Measurements from ENCODE around the gene TPRN. TPM values are rescaled to one million over a fixed set of nuclear protein-coding genes. Genes with fewer than 3 reads are reported as not detected.

The TPRN gene
- total RNA-seq, 4 donors from 2014 or later, result 0.29 to 17.1 (median 5.5) TPM

DNA sequence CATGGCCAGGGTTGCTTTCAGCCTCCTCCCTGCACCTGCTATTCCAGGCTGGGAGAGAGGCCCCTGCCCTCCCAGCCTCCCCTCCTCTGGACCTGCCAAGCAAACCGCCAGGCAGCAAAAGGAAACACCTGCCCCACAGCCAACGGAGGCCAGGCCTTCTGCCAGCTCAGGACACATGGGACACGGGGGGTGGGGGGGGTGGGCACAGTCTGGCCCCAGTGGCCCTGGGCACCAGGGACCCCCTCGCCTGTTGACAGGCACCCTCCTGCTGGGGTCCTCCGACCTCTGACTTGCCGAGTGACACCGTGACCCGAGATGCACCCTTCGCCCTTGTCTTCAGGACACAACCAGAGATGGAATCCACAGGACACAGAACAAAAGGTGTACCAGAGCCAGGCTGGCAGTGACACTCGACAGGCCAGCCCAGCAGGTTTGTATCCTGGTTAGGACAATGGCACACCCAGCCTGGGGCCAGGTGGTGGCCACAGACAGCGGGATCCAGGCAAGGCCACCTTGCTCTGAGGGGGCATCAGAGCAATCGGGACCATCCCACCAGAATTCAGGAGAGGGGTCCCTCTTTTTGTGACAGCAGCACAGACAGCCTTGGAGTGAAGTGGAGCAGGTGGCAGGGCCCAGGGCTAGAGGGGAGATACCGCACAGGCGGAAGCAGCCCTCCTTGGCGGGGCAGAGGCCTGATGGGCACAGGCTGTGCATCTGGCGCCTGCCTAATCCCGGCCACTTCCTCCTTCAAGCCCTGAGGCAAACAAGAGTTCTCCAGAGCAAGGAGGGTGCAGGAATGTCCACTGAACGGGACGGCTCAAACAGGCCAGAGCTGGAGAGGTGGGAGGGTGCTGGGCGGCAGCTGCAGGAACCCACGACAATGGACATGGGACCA lies 27.4 kb downstream of the TPRN start:
- no peaks in the 10 kb centered on the region for H3K9me3 ChIP-seq
- H3K4me1 ChIP-seq, result peaks cover 1 to 15% of the 10 kb centered on the region in 2 donors
- no peak overlapping the region for H3K4me3 ChIP-seq
- intact Hi-C loops (cut with DNase I; ENCODE audit: low total_unique reads), result no loop called here
- DNase-seq, result no peak
- TF ChIP-seq, protein P1, sequence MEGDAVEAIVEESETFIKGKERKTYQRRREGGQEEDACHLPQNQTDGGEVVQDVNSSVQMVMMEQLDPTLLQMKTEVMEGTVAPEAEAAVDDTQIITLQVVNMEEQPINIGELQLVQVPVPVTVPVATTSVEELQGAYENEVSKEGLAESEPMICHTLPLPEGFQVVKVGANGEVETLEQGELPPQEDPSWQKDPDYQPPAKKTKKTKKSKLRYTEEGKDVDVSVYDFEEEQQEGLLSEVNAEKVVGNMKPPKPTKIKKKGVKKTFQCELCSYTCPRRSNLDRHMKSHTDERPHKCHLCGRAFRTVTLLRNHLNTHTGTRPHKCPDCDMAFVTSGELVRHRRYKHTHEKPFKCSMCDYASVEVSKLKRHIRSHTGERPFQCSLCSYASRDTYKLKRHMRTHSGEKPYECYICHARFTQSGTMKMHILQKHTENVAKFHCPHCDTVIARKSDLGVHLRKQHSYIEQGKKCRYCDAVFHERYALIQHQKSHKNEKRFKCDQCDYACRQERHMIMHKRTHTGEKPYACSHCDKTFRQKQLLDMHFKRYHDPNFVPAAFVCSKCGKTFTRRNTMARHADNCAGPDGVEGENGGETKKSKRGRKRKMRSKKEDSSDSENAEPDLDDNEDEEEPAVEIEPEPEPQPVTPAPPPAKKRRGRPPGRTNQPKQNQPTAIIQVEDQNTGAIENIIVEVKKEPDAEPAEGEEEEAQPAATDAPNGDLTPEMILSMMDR (IDR thresholded peaks at IDR 0.05), result no peak
- no peak for TF ChIP-seq POLR2A (IDR thresholded peaks at IDR 0.05)
- H3K36me3 ChIP-seq, result no peaks in the 10 kb centered on the region
- H3K27ac ChIP-seq, result no peak overlapping the region
- H3K27me3 ChIP-seq, result peaks cover 8 to 13% of the 10 kb centered on the region in 2 donors

DNA sequence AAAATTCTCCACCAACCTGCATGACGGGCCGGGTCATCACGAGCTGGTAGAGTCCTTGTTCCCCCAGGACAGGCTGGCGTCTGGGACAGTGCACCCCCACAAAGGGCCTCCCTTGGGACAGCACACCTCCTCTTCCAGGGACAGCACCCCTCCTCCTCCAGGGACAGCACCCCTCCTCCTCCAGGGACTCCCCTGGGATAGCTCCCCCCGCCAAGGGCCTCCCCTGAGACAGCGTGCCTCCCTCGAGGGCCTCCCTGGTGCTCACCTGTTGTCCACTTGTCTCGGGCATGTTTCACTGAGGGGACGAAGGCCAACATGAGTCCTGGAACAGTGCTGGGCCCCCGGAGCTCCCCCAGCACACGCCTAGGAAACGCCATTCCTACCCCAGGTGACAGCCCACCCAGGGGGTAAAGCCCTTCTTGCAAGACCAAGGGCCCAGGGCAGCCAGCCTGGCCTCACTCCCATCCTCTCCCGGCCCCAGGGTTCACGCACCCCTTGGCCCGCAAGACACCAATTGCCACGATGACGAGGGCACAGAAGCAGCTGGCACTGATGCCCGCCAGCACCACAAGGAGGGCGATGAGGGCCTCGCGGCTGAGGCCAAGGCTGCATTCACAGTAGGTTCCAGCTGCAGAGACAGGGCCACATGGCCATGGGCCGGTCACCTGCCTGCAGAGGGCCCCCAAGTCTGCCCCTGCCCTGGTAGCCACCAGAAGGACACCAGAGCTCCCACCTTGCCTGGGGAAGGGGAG lies 29.2 kb downstream of the TPRN start:
- intact Hi-C loops (cut with DNase I; ENCODE audit: low total_unique reads), result no loop called here
- TF ChIP-seq, protein P1 (IDR thresholded peaks at IDR 0.05), result no peak
- TF ChIP-seq POLR2A (IDR thresholded peaks at IDR 0.05), result no peak
- Histone ChIP-seq H3K4me3 (no peak overlapping the region), H3K9me3 (no peaks in the 10 kb centered on the region), H3K27ac (no peak overlapping the region), H3K27me3 (peaks cover 24 to 28% of the 10 kb centered on the region in 2 donors), H3K4me1 (peaks cover 4 to 21% of the 10 kb centered on the region in 2 donors), H3K36me3 (no peaks in the 10 kb centered on the region)
- DNase-seq, result no peak

DNA sequence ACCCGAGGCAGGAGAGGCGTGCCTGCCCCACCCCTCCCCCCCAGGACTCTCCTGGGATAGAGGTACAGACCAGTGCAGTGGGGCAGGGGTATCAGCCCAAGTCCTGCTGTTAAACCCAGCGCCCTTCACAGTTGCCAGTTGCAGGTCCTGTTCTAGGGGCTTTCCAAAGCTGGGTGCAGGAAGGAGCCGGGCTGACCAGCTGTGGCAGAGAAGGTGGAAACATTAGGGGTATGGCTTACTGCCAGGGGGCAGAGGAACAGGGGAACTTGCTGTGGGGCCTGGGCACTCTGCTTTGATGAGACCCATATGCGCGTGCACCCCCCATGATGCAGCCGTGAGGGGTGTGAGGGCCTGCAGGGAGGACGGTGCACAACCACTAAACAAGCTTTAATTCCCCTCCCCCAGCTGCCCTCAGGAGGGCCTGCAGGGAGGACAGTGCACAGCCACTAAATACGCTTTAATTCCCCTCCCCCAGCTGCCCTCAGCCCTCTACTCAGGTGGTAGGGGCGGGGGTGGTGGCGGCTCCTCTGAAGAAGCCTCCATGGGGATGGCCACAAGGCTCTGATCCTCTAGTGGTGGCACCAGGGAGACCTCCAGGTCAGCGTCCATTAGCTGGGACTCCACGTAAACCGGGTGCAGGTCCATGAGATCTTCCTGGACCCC lies 29.9 kb downstream of the TPRN start:
- no peaks in the 10 kb centered on the region for H3K9me3 ChIP-seq
- H3K27ac ChIP-seq, result no peak overlapping the region
- DNase-seq, result no peak
- H3K36me3 ChIP-seq, result no peaks in the 10 kb centered on the region
- H3K27me3 ChIP-seq, result peaks cover 28 to 31% of the 10 kb centered on the region in 2 donors
- intact Hi-C loops (cut with DNase I; ENCODE audit: low total_unique reads), result no loop called here
- TF ChIP-seq POLR2A (IDR thresholded peaks at IDR 0.05), result no peak
- TF ChIP-seq, protein P1 (IDR thresholded peaks at IDR 0.05), result no peak
- peaks cover 4 to 21% of the 10 kb centered on the region in 2 donors for H3K4me1 ChIP-seq
- H3K4me3 ChIP-seq, result no peak overlapping the region

DNA sequence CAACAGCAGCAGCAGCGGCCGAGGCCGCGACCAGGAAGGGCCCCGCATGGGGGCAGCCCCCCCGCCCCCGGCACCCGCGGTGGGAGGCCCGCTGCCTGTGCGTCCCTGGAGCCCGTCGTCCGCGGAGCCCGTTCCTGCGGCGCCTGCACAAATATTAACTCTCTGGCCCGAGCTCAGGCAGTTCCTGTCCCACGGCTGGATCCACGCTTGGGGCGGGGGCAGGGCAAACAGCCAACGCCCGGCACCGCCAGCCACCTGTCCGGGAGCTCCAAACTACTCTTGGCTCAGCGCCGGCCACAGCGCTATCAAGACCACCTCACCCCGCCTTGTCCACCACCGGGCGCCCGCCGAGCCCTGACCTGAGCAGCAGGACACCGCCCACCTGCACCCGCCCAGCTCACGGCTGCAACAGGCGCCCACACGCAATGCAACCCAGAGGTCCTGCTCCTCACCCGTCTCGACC lies 30.6 kb downstream of the TPRN start, which contains the start of gene LRRC26:
TSS of gene LRRC26 (minus strand) at position 156 of the 463 bp plus-strand sequence. CDS start at position 48, 108 bp downstream.
- no peak for DNase-seq
- Histone ChIP-seq H3K27ac (no peak within 1 kb of the TSS), H3K27me3 (peaks cover 28 to 38% of the 10 kb centered on the region in 2 donors), H3K4me3 (peak within 1 kb of the TSS in 1 of 2 donors; percentile 11), H3K4me1 (peaks cover 4 to 21% of the 10 kb centered on the region in 2 donors), H3K36me3 (no peaks in the 10 kb centered on the region), H3K9me3 (no peaks in the 10 kb centered on the region)
- intact Hi-C loops (cut with DNase I; ENCODE audit: low total_unique reads), result no loop called here
- TF ChIP-seq, protein P1 (IDR thresholded peaks at IDR 0.05), result no peak
- TF ChIP-seq POLR2A (IDR thresholded peaks at IDR 0.05), result no peak
